K562 (cell line): ENCODE data around the gene ACSBG1. TPM values are rescaled to one million over a fixed set of nuclear protein-coding genes. Genes with fewer than 3 reads are reported as not detected.

Experiments
- ATAC-seq: fragments of 200-7000 bp; cut with Tn5 transposase; 3 replicates; pipeline ENCODE4 v1.9.1; 2020; ENCODE audit warnings: moderate library complexity
- BruUV-seq: library from RNA; stranded (reverse); fragments of 400-500 nt; replicated peaks from 2 replicates; lab custom pipeline; 2021; lab: Mats Ljungman, UMichigan
- CTCF ChIA-PET: fragments of 300-600 bp; formaldehyde crosslinking; extraction: SDS; loops from one replicate; lab custom pipeline; 2021; ENCODE audit warnings: low intra/inter-chr PET ratio; lab: Yijun Ruan, JAX
- POLR2A ChIA-PET: fragments of 300-600, 350-650 bp; sonication (Branson Sonifier 250); formaldehyde crosslinking; extraction: SDS; loops from one replicate; lab custom pipeline; 2021; ENCODE audit warnings: antibody characterized with exemption, inconsistent platforms; lab: Yijun Ruan, JAX
- DNase-seq, 4 experiments: peaks; one replicate each; pipeline versions ENCODE4 v3.0.0 to v3.0.0-alpha.2; 2011 to 2018; ENCODE audit warnings: low spot score in 3 of 4, mixed read lengths in 3 of 4; ENCODE audit errors: extremely low read depth in 1 of 4
- FAIRE-seq: peaks from 2 replicates; lab custom pipeline; 2011; peaks lifted over from hg19 to GRCh38; lab: Jason Lieb, UNC
- H2AFZ ChIP-seq: 2 replicates; pipeline ENCODE4 v1.6.0; 2011; ENCODE audit warnings: low read depth, low read length, control low read depth, inconsistent platforms
- H3K27ac ChIP-seq: fragments of 200-600 bp; 3 replicates; pipeline ENCODE4 v1.8.0; 2011; ENCODE audit warnings: low read depth, mild to moderate bottlenecking, control low read depth, inconsistent platforms, low read length, moderate library complexity, mixed read lengths; ENCODE audit errors: extremely low read depth
- H3K27me3 ChIP-seq, 2 experiments: fragments of 300-600 bp in 1 of 2; 2 replicates in 1 of 2; 3 replicates in 1 of 2; pipeline versions ENCODE4 v1.6.0 to v1.8.0; 2011; ENCODE audit warnings: inconsistent platforms in 2 of 2, low read length in 2 of 2, mild to moderate bottlenecking in 1 of 2, mixed read lengths in 1 of 2, moderate library complexity in 1 of 2; ENCODE audit not compliant: control insufficient read depth in 2 of 2, insufficient read depth in 2 of 2
- H3K36me3 ChIP-seq: fragments of 300-600 bp; 3 replicates; pipeline ENCODE4 v1.8.0; 2011; ENCODE audit warnings: mild to moderate bottlenecking, low read length, inconsistent platforms; ENCODE audit not compliant: control insufficient read depth, insufficient read depth
- H3K4me1 ChIP-seq, 2 experiments: fragments of 200-600 bp in 1 of 2; replicated peaks in 1 of 2; 2 replicates in 1 of 2; 3 replicates in 1 of 2; pipeline versions ENCODE4 v1.5.1 to v1.8.0; 2011; ENCODE audit warnings: inconsistent platforms in 2 of 2, low read length in 2 of 2, mild to moderate bottlenecking in 1 of 2, mixed read lengths in 1 of 2, moderate library complexity in 1 of 2; ENCODE audit not compliant: control insufficient read depth in 2 of 2, insufficient read depth in 2 of 2
- H3K4me2 ChIP-seq: 2 replicates; pipeline ENCODE4 v1.6.1; 2011; ENCODE audit warnings: low read length, control low read depth, inconsistent platforms, mixed read lengths; ENCODE audit not compliant: insufficient read depth
- H3K4me3 ChIP-seq: fragments of 200-600 bp; sonication (generic), shearing (Covaris generic); 2 replicates; pipeline ENCODE4 v1.5.1; 2016; ENCODE audit warnings: control low read depth, inconsistent platforms
- H3K79me2 ChIP-seq: fragments of 200-600 bp; 3 replicates; pipeline ENCODE4 v1.8.0; 2011; ENCODE audit warnings: low read length, inconsistent platforms; ENCODE audit not compliant: control insufficient read depth, insufficient read depth
- H3K9ac ChIP-seq, 2 experiments: 2 replicates each; pipeline versions ENCODE4 v1.6.0 to v1.6.1; 2011; ENCODE audit warnings: low read depth in 2 of 2, low read length in 2 of 2, control low read depth in 1 of 2, inconsistent platforms in 1 of 2, mild to moderate bottlenecking in 1 of 2, mixed read lengths in 1 of 2; ENCODE audit not compliant: insufficient read depth in 1 of 2
- H3K9me1 ChIP-seq: one replicate; pipeline ENCODE4 v1.6.0; 2011; ENCODE audit warnings: inconsistent platforms, mild to moderate bottlenecking, low read length, moderate library complexity; ENCODE audit not compliant: control insufficient read depth, insufficient read depth
- H3K9me3 ChIP-seq: replicated peaks from 2 replicates; pipeline ENCODE4 v1.5.1; 2011; ENCODE audit warnings: low read depth, low read length, inconsistent platforms; ENCODE audit not compliant: control insufficient read depth, insufficient read depth
- H4K20me1 ChIP-seq: replicated peaks from 2 replicates; pipeline ENCODE4 v1.6.1; 2011; ENCODE audit warnings: low read length, inconsistent platforms, mixed read lengths; ENCODE audit not compliant: control insufficient read depth, insufficient read depth
- ELF1 ChIP-seq: fragments of 200-800 bp; sonication (Bioruptor generic); IDR thresholded peaks from 2 replicates; pipeline ENCODE4 v1.6.1; 2016; ENCODE audit warnings: missing genetic modification characterization, missing compliant biosample characterization
- HMG20B ChIP-seq: fragments of 250-450 bp; sonication (Bioruptor Pico); IDR thresholded peaks from 2 replicates; pipeline ENCODE4 v1.5.0; 2021; ENCODE audit warnings: mild to moderate bottlenecking
- HMGXB4 ChIP-seq: sonication (generic); formaldehyde crosslinking; IDR thresholded peaks from 2 replicates; pipeline ENCODE4 v1.8.1; 2023; ENCODE audit warnings: mild to moderate bottlenecking, missing genetic modification reagents
- STAT5A ChIP-seq: IDR thresholded peaks from 2 replicates; pipeline ENCODE4 v1.6.1; 2012; ENCODE audit warnings: low read length, inconsistent platforms, borderline replicate concordance
- TAF1 ChIP-seq: IDR thresholded peaks from 2 replicates; pipeline ENCODE4 v1.6.1; 2011; ENCODE audit warnings: mild to moderate bottlenecking, low read length, moderate library complexity; ENCODE audit not compliant: insufficient read depth, control insufficient read depth, severe bottlenecking; ENCODE audit errors: extremely low read depth
- TCF3 ChIP-seq: sonication (generic); formaldehyde crosslinking; IDR thresholded peaks from 2 replicates; pipeline ENCODE4 v1.4.0; 2020; ENCODE audit warnings: mild to moderate bottlenecking, missing genetic modification reagents
- ZBTB11 ChIP-seq, 3 experiments: fragments of 200-800 bp in 1 of 3; fragments of 250-450 bp in 1 of 3; fragments of 450-650 bp in 1 of 3; sonication (Bioruptor Pico) in 1 of 3; sonication (Bioruptor generic) in 1 of 3; formaldehyde crosslinking in 1 of 3; IDR thresholded peaks; 2 replicates each; pipeline versions ENCODE4 v1.6.1 to v1.8.0; 2016 to 2022; ENCODE audit warnings: mild to moderate bottlenecking in 2 of 3, missing genetic modification characterization in 2 of 3, missing compliant biosample characterization in 1 of 3, moderate library complexity in 1 of 3
- ZEB2 ChIP-seq: fragments of 450-650 bp; IDR thresholded peaks from 2 replicates; pipeline ENCODE4 v1.6.1; 2016
- ZFP36 ChIP-seq: fragments of 150-350 bp; IDR thresholded peaks from 2 replicates; pipeline ENCODE4 v1.6.1; 2018; ENCODE audit warnings: low read length, low read depth; ENCODE audit not compliant: partially characterized antibody
- ZNF143 ChIP-seq: sonication (generic); formaldehyde crosslinking; IDR thresholded peaks from 2 replicates; pipeline ENCODE4 v1.9.0; 2022; ENCODE audit warnings: mild to moderate bottlenecking, missing genetic modification reagents
- ZNF518B ChIP-seq: fragments of 250-450 bp; sonication (Bioruptor Pico); IDR thresholded peaks from 2 replicates; pipeline ENCODE4 v1.5.0; 2021; ENCODE audit warnings: mild to moderate bottlenecking, moderate library complexity
- WGBS: fragments of 100-300 bp; shearing (Covaris generic); methylation state at CpG from one replicate; pipeline ENCODE4 v1.1.6; 2016; ENCODE audit warnings: low coverage, mixed read lengths; ENCODE audit not compliant: insufficient coverage; ENCODE audit errors: missing lambda C conversion rate; 5-methylcytosine and 5-hydroxymethylcytosine counted together
- in situ Hi-C: fragments of 300-500 bp; cut with MboI; formaldehyde crosslinking; loops from 4 replicates; pipeline ENCODE4 v1.15.0; 2018; ENCODE audit warnings: inconsistent platforms, mixed read lengths
- intact Hi-C: fragments of 100-400 bp; cut with micrococcal nuclease; formaldehyde crosslinking; loops from 2 replicates; pipeline ENCODE4 v1.14.2; 2022
- polyA plus RNA-seq, 8 experiments: library from polyadenylated mRNA; depleted of rRNA in 4 of 8; stranded (reverse) in 5 of 8; unstranded in 3 of 8; fragments of >200 nt; fragmentation: Nextera tagmentation in 2 of 8; fragmentation: Illumina TruSeq in 1 of 8; extraction: Ambion mirVana in 2 of 8; extraction: Trizol in 1 of 8; gene quantifications; 2 replicates each; pipeline versions ENCODE4 v1.2.1 to v1.2.3, GENCODE V29; 2011 to 2014; ENCODE audit warnings: inconsistent platforms in 1 of 8, missing spikeins in 1 of 8
- total RNA-seq, 7 experiments: library from RNA; depleted of rRNA in 6 of 7; stranded (reverse); fragments of >200 nt in 6 of 7; fragmentation: Illumina TruSeq in 2 of 7; extraction: Trizol in 2 of 7; gene quantifications; 2 replicates each; pipeline versions ENCODE4 v1.2.1 to v1.2.3, GENCODE V29; 2011 to 2021; ENCODE audit warnings: low replicate concordance in 1 of 7

The ACSBG1 gene
- total and polyA plus RNA-seq, 9 of the 15 experiments (the other 6 are each of a cell fraction or from before 2014, with no cell fraction given): 0.36 to 6.4 (median 2.5) TPM

- POLR2A ChIA-PET: interaction anchor here (0.7 to 2.2 kb wide), 5 partner anchors 10 to 25 kb away, joined by 3 to 9 read pairs (median 5); partner anchors contain the start of gene SKIC8
- peaks cover 23% of the 10 kb centered on the region; the same call in 2 of the 3 replicates for H3K36me3 ChIP-seq
- no peak for TF ChIP-seq ZEB2
- no peak; the same call in 1 of the 2 replicates for TF ChIP-seq STAT5A
- no peak for TF ChIP-seq ELF1
- TF ChIP-seq ZBTB11 (CRISPR knock-in tag; IDR thresholded peaks at IDR 0.05): peak in 1 of 3 experiments; percentile 25; a peak in 1 of 6 replicates
- TF ChIP-seq TAF1: no peak
- 0 out of 2 replicates have a peak, but pooled peaks have one; percentile 42 for TF ChIP-seq HMGXB4 (CRISPR knock-in tag)
- no peak for TF ChIP-seq HMG20B
- TF ChIP-seq TCF3: peak; percentile 77
- TF ChIP-seq ZNF143 (CRISPR knock-in tag): no peak
- no peak for TF ChIP-seq ZNF518B (CRISPR knock-in tag)
- no peak for TF ChIP-seq ZFP36
Measured at GRCh38 chr15:78276064-78276943, 41.9 kb upstream of the ACSBG1 start.

More at GRCh38 chr15:78276064-78276943, 41.9 kb upstream of the ACSBG1 start:
- Histone ChIP-seq H3K4me2 (peak overlapping the region; percentile 75), H3K79me2 (no peaks in the 10 kb centered on the region), H3K27ac (peak overlapping the region; percentile 82), H2AFZ (peak overlapping the region; percentile 92), H4K20me1 (no peaks in the 10 kb centered on the region), H3K9me3 (no peaks in the 10 kb centered on the region), H3K9me1 (no peaks in the 10 kb centered on the region), H3K27me3 (no peaks in the 10 kb centered on the region), H3K4me1 (peaks cover 20 to 28% of the 10 kb centered on the region in 2 experiments), H3K9ac (peak overlapping the region; percentile 69 to 87), H3K4me3 (no peak overlapping the region)
- in situ Hi-C loops (no loop called here), intact Hi-C loops (no loop called here)
- CTCF ChIA-PET: no interaction called here
- BruUV-seq: no TSS peak
- 20% methylated on average over 5 of the region's 6 CpGs for WGBS
- ATAC-seq: peak; percentile 87
- DNase-seq: peak; percentile 56 to 85 (median 70)
- peak; percentile 93 for FAIRE-seq
